T1000 (cell line): ENCODE results near the gene FAM168A.
A peak's percentile ranks its signal among the peaks of the same experiment; 100 is the strongest.

ENCODE experiments used
- DNase-seq: peaks from one replicate; lab custom pipeline; 2025; ENCODE audit warnings: mixed read lengths; lab: John Stamatoyannopoulos, UW

The FAM168A gene

DNA sequence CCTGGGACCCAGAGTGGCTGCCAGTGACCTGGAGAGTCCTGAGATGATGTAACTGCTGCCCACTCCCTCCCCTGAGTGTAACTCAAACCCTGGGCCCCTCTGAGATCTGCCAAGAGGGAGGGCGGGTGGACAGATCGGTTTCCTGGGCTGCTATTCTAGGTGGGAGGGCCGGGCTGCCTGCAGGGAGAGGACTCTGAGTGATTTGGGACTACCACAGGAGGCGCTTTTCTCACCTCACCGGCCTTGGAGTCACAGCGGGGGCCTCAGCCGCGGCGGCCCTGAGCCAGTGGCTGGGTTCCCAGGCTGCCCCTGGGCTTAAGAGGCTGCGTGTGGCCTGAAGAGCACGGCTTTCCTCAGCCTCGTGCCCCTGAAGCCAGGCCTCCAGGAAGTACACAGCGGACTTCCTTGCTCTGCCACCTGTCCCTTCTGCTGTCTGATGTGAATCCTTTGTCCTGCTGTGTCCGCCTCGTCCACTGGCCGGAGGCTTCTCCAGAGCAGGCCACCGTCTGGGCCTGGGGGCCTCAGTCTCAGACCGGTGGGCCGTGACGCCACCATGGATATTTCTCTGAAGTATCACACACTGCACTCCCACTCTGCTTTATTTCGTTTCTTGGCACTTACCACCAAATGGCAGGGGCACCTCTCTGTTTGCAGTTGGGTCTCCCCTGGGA lies 210.2 kb downstream of the FAM168A start:
- DNase-seq: no peak

DNA sequence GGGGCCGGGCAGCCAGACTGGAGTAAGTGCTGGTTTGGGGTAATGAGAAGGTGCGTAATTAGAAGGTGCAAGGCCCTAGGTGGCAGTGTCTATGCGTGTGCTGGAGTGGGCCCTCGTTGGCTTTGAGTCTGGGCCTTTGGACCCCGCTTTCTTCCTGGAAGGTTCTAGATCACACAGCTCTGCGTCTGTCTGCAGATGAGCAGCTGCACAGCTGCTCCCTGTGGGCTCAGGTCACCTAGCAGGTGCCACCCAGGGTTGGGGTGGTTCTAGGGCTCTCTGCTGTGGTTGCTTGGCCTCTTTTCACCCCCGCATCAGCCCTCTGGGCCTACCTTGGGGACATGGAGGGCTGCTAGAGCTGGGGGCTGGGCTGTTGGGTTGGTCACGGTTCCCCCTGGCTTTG lies 211.4 kb downstream of the FAM168A start:
- DNase-seq: no peak

GRCh38 chr11:73386016-73386415 lies 211.9 kb downstream of the FAM168A start:
- DNase-seq: no peak

DNA sequence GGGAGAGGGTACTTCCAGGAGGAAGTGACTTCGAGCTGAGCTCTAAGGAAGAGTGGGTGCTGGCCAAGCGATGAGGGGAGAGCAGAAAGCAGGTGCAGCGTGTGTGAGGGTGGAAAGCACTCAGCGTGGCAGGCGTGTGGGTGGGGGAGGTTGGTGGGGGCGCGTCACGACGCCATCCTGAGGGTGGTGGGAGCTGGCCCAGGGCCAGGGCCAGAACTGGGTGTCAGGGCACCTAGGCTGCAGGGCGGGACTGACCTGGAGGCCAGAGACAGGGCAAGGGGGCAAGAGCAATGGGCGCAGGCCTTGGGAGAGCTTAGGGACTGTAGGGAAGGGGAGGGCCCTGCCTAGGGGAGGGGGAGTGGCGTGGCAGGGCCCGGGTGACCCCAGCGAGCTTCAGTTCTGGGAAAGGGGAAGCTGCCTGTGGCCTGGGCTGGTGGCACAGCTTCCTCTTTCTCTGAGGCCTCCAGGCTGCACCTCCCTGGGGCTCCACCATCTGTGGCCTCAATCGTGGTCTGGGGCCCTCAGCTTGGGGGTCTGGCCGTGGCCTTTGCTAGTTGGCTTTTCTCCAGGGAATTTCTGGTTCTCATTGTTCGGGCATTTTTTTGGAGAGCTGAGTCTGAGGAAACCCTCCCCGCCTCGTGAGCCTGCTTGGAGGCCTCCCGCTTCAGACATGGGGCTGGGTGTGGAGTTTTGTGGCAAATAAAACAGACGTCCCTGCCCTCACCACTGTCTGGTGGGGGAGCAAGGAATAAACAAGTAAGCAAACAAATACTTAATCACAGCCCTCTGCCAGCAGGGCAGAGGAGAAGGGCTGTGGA lies 212.8 kb downstream of the FAM168A start:
- DNase-seq: no peak

DNA sequence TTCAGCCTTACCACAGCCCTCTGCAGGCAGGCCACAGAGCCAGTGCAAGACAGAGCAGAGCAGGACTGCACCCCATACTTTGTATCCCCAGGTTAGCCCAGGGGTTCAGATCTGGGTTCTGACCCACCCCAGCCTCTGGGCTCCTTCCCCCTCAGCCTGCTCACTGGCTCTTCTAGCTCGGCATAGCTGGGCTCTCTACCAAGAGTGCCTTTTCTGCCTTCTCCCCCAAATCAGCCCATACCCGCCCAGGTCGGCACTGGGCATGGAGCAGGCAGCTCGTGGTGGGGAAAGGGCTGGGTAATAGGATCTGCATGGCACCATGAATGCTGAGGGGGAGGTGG lies 213.4 kb downstream of the FAM168A start:
- no peak for DNase-seq

DNA sequence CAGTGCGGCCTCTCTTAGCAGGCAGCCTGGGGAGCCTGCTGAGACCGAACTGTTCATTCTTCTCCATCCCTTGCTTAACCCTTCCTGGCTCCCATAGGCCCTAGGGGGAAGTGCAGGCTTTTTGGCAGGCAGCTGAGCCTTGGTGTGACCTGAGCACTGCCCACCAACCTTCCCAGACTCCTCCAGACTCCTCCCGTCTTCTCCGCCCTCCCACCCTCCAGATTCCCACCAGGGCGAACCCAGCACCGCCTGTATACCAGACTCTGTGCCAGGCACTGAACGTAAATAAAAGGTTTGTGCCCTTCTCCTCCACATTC lies 213.8 kb downstream of the FAM168A start:
- no peak for DNase-seq

DNA sequence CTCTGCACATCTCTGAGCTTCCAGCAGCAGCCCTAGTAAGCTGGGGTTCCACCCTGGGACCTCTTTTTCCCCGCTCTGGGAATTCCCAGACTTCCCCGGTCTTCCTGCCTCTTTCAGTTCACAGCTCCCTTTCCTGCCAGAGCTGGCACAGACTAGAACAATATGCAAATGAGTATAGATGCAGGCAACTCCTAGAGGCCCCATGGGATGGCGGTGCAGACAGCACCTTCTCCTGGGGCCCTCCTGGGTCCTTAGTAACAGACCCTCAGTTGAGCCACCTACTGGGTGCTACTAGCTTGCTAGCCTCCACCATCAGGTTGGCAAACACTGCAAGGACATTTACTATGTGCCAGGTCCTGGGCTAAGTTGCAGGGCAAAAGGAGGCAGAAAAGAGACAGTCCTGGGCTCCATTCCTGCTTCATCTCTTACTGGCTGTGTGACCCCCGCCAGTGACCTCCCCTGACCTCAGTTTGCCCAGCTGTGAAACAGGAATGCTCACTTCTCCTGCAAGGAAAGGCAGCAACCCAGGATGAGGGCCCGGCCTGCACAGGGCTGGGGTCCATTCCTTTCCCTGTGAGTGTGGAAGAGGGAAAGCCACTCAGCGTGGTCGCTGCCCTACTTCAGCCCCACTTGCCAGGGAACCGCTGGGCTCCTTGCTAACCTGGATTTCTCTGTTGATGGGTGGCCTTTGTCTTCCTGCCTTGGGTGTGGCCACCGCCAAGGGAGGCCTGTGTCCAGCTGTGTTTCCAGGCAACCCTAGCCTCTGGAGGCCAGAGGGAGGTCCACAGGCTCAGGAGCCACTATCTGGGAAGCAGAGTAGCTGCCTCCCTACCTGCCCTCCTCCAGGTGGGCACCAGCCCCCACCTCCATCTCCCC lies 214.4 kb downstream of the FAM168A start:
- DNase-seq: no peak

DNA sequence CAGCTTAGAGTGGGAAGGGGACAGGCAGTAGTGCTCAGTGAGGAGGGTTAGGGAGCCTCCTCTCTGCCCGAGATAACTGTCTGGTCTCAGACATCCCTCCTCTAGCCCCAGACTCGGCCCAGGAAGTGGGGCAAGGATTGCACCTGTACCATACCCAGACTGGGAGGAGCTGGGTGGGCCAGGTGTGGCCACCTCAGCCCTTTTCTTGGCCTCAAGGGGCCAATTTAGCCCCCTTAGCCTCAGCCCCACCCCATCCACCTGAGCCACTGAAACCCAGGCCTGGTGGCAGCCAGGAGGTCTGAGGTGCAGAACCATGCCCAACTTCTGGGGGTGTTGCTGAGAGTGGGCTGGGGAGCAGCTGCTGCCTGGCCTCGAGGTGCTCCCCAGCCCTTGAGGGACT lies 215.2 kb downstream of the FAM168A start:
- DNase-seq: no peak

- no peak for DNase-seq
Measured at GRCh38 chr11:73382183-73382582, 215.7 kb downstream of the FAM168A start.

DNA sequence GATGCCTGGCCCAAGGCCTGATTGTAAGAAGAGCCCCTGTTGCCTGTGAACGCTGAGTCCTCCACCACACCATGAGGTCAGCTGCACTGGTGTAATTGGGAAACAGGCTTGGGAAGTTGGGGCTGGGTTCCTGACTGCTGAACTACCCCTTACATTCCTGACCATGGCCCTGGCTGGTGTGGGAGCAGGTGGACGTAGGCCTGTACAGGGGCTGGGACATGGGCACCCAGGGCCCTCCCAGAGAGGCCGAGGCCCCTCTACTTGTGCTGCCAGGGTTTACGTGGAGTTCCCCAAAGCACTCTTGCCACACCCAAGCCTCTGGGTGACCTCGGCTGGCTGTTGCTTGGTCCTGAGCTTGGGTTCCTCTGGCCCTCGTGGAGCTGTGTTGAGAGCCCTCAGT lies 216.3 kb downstream of the FAM168A start:
- no peak for DNase-seq

GRCh38 chr11:73380897-73381410 lies 217.0 kb downstream of the FAM168A start:
- DNase-seq: no peak

- no peak for DNase-seq
Measured at GRCh38 chr11:73380331-73380730, 217.6 kb downstream of the FAM168A start.

DNA sequence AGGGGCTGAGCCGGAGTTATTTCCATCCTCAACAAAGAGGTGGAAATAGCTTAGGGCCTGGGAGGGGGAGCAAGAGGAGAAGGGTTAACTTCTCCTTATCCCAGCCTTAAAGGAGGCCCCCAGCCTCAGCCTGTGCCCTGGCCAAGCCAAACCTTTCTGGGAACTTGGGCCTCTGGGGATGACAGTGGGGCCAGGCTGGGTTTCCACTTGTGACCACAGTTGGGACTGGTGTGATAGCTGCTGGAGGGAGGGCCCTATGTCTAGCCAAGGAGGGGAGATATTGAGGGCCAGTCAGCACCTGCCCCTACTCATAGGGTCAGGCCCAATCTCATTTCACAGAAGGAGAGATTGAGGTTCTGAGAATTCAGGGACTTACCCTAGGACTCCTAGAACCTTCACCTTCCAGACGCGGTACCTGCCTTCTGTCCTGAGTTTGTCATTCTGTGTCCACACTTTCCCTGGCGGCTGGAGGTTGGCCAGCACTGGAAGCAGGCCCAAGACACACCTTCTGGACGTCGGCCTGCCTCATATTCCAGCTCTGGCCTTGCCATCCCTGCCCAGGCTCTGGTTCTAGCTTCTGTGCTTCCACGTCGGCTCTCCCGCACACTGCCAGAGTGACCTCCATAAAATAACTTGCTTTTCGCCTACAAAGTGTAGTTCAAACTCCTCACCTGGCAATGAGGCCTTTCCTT lies 218.6 kb downstream of the FAM168A start:
- no peak for DNase-seq

DNA sequence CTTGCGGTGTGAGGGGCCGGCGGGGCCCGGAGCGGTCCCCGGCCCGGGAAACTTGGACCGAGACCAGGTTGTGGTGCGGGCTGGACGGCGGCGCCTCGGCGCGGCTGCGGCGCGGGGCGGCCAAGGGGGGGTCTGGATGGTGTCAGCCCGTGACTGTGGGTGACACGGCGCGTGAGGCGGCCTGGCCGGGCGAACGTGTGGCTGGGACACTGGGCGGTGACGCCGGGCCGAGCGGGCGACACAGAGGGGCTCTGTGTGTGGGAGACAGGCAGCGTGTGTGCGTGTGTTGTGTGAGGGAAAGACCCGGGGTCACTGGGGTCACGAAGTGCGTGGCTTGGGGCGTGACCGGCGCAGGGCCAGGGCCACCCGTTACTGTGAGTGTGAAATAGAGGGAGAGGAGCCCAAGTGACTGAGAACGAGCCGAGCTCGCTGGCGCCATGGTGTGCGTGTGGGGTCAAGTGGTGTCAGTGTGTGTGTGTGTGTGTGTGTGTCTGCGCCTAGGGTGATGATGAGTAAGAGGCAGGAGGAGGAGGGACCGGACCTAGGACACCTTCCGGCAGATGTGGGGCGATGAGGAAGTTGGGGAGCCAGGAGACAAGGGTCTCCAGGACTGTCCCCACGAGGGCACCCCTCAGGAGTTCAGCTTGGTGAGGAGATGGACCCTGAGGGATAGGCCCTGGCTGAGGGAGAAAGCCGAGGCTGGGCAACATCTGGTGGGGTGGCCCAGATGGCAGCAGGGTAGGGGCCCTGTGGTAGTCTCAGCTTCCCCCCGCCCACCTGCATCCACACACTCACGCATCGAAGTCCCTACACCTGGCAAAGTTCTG lies 220.9 kb downstream of the FAM168A start:
- DNase-seq: peak; percentile 55

- peak; percentile 94 for DNase-seq
Measured at GRCh38 chr11:73376160-73376802, 221.6 kb downstream of the FAM168A start, which contains the start of gene RELT. Gene RELT, plus strand, starts transcription at chr11:73376399. Its CDS starts 12,738 bp downstream, at chr11:73389137.

GRCh38 chr11:73375830-73376159 lies 222.1 kb downstream of the FAM168A start:
- no peak for DNase-seq

DNA sequence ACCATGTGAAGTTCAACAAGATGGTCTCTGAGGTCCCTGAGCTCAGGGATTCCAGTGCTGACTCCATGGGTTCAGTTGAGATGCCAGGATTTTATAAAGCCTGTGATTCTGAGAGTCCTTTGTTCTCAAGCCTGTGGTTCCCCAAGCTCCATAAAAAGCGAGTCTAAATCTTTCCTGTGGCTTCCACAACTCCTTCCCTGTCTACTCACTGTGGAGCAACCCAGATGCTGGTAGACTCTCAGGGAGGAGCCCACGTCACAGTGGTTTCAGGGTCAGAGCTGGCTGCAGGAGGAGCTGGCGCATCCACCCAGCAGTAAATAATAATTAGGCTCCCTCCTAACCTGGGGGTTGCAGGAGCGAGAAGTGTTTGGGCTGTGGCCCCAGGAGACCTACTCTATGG lies 223.8 kb downstream of the FAM168A start:
- DNase-seq: no peak

DNA sequence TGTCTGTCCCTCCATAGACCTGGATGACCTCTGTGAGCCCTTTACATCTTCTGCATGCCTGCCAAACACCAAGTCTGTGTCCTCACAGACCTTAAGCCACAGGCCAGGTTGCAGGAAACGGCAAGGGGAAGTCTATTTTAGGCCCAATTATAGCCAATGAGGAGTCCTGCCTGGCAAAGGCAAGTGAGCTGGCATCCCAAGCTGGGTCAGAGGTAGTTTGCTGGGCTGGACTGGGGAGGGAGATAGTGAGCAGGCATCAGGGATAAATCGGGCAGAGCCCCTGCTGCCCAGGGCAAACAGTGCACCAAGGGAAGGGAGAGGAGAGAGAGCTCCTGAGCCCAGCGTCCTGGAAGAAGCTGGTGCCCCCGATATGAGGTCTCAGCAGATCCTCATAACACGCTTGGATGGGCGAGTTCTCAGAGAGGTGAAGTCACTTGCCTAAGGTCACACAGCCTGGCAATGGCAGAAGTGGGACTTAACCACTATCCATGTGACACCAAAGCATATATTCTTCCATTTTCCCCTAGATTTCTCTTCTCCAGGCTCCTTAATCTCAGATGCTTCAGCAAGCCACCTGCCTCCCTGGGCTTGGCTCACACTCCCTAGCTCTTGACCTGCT lies 225.4 kb downstream of the FAM168A start:
- no peak for DNase-seq

DNA sequence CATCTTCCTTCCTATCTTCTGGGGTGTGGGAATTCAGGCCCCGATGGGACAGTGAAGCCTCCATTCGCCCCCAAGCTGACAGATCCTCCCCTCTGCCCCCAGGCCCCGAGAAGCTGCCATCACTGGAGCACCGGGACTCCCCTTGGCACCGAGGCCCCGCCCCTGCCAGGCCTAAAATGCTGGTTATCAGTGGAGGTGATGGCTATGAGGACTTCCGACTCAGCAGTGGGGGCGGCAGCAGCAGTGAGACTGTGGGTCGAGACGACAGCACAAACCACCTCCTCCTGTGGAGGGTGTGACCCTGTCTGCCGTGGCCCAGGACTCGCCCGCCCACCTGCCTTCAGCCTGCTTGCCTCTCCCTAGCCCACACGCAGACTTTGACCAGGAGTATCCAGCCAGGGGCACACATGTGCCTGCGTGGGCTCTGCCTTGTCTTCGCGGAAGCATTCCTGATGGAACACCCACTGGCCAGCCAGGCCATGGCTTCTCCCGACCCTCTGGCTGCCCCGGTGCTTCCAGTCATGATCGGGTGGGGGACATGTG lies 230.4 kb downstream of the FAM168A start:
- DNase-seq: no peak

DNA sequence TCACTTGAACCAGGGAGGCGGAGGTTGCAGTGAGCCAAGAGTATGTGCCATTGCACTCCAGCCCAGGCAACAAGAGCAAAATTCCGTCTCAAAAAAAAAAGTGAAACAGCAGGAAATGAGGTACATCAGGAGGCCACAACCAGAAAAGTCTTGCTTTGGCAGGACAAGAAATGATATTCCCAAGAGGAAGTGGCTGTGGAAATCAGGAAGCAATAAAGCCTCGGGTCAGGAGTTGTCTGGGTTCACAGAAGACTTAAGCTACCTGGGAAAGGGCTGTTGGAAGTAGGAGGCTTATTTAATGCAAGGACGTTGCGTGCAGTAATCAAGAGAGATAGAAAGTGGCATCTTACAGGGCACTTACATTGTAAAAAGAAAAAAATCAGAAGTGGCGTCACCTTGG lies 231.0 kb downstream of the FAM168A start:
- DNase-seq: no peak
